HEK293T (cell line): Measurements from ENCODE around the gene PRRT2.

ENCODE experiments used
- ARNT ChIP-seq: fragments of 450-650 bp; IDR thresholded peaks from 2 replicates; pipeline ENCODE4 v1.6.1; 2017; ENCODE audit warnings: mild to moderate bottlenecking
- BHLHE40 ChIP-seq: fragments of 450-650 bp; IDR thresholded peaks from 2 replicates; pipeline ENCODE4 v1.6.1; 2016; ENCODE audit warnings: mild to moderate bottlenecking, moderate library complexity, borderline replicate concordance
- FOXA1 ChIP-seq: fragments of 450-650 bp; IDR thresholded peaks from 2 replicates; pipeline ENCODE4 v1.6.1; 2016; ENCODE audit warnings: mild to moderate bottlenecking
- FOXK2 ChIP-seq: fragments of 450-650 bp; IDR thresholded peaks from 2 replicates; pipeline ENCODE4 v1.6.1; 2016; ENCODE audit warnings: mild to moderate bottlenecking
- FOXM1 ChIP-seq: fragments of 450-650 bp; IDR thresholded peaks from 2 replicates; pipeline ENCODE4 v1.6.1; 2017; ENCODE audit warnings: mild to moderate bottlenecking, borderline replicate concordance
- L3MBTL2 ChIP-seq: fragments of 450-650 bp; conservative IDR thresholded peaks from 2 replicates; pipeline ENCODE4 v1.6.1; 2016; ENCODE audit warnings: mild to moderate bottlenecking
- PKNOX1 ChIP-seq: fragments of 450-650 bp; IDR thresholded peaks from 2 replicates; pipeline ENCODE4 v1.6.1; 2016
- SP1 ChIP-seq: fragments of 450-650 bp; IDR thresholded peaks from 2 replicates; pipeline ENCODE4 v1.6.1; 2017
- SUZ12 ChIP-seq: fragments of 450-650 bp; IDR thresholded peaks from 2 replicates; pipeline ENCODE4 v1.6.1; 2016; ENCODE audit warnings: mild to moderate bottlenecking

GRCh38 chr16:29852654-29853053 lies 40.7 kb downstream of the PRRT2 start:
- no peak for TF ChIP-seq PKNOX1
- TF ChIP-seq SP1: no peak
- no peak for TF ChIP-seq FOXM1
- no peak for TF ChIP-seq SUZ12
- TF ChIP-seq FOXK2: no peak
- no peak for TF ChIP-seq ARNT
- no peak for TF ChIP-seq L3MBTL2
- no peak for TF ChIP-seq FOXA1
- no peak for TF ChIP-seq BHLHE40
